GM12878 (cell line): Measurements from ENCODE around the gene PPP1R9B. TPM values are rescaled to one million over a fixed set of nuclear protein-coding genes. Genes with fewer than 3 reads are reported as not detected.

Experiments
- BMI1 ChIP-seq: fragments of 450-650 bp; IDR thresholded peaks from 2 replicates; pipeline ENCODE4 v1.6.1; 2016; ENCODE audit warnings: mild to moderate bottlenecking, moderate library complexity, borderline replicate concordance
- CEBPB ChIP-seq, 2 experiments: fragments of 150-350 bp in 1 of 2; IDR thresholded peaks; 2 replicates each; pipeline ENCODE4 v1.6.1; 2012 to 2014; ENCODE audit warnings: low read depth in 2 of 2, low read length in 2 of 2, borderline replicate concordance in 1 of 2, inconsistent platforms in 1 of 2
- CHD1 ChIP-seq: IDR thresholded peaks from 2 replicates; pipeline ENCODE4 v1.6.1; 2012; ENCODE audit warnings: low read depth, low read length, improper control_type of control experiment
- JUNB ChIP-seq: IDR thresholded peaks from 2 replicates; pipeline ENCODE4 v1.6.1; 2016; ENCODE audit warnings: antibody characterized with exemption, mild to moderate bottlenecking
- KAT2A ChIP-seq: conservative IDR thresholded peaks from 2 replicates; pipeline ENCODE4 v1.6.1; 2011; ENCODE audit warnings: low read depth, low read length; ENCODE audit not compliant: control insufficient read depth
- NFIC ChIP-seq: IDR thresholded peaks from 2 replicates; pipeline ENCODE4 v1.6.1; 2012; ENCODE audit warnings: low read depth, mild to moderate bottlenecking, inconsistent platforms, low read length, moderate library complexity
- NR2C1 ChIP-seq: fragments of 450-650 bp; IDR thresholded peaks from 2 replicates; pipeline ENCODE4 v1.6.1; 2017; ENCODE audit warnings: antibody characterized with exemption, mild to moderate bottlenecking, moderate library complexity
- PAX5 ChIP-seq: IDR thresholded peaks from 2 replicates; pipeline ENCODE4 v1.6.1; 2011; ENCODE audit warnings: low read depth, low read length, borderline replicate concordance
- RFX5 ChIP-seq: IDR thresholded peaks from 2 replicates; pipeline ENCODE4 v1.6.1; 2011; ENCODE audit warnings: low read depth, low read length, improper control_type of control experiment
- ZSCAN29 ChIP-seq: fragments of 450-650 bp; IDR thresholded peaks from 2 replicates; pipeline ENCODE4 v1.6.1; 2017; ENCODE audit warnings: mild to moderate bottlenecking, moderate library complexity
- polyA plus RNA-seq, 11 experiments: library from polyadenylated mRNA; depleted of rRNA in 4 of 11; unstranded in 6 of 11; stranded (reverse) in 5 of 11; fragments of >200 nt; fragmentation: Nextera tagmentation in 4 of 11; fragmentation: Illumina TruSeq in 1 of 11; extraction: Ambion mirVana in 4 of 11; extraction: Trizol in 1 of 11; gene quantifications; 1 replicate in 1 of 11; 2 replicates in 10 of 11; pipeline versions ENCODE4 v1.2.1 to v1.2.3, GENCODE V29; 2011 to 2016; ENCODE audit warnings: inconsistent platforms in 2 of 11, missing spikeins in 2 of 11, low read depth in 1 of 11
- total RNA-seq, 4 experiments: library from RNA; depleted of rRNA in 3 of 4; stranded (reverse); fragments of >200 nt in 3 of 4; fragmentation: Illumina TruSeq in 1 of 4; extraction: Trizol in 1 of 4; gene quantifications; 2 replicates each; pipeline versions ENCODE4 v1.2.1 to v1.2.3, GENCODE V29; 2013 to 2021
- TF ChIP-seq, protein P1 (sequence below), 3 experiments: IDR thresholded peaks in 2 of 3; conservative IDR thresholded peaks in 1 of 3; 2 replicates each; pipeline ENCODE4 v1.5.1; 2011; ENCODE audit warnings: low read depth in 3 of 3, low read length in 3 of 3, mild to moderate bottlenecking in 3 of 3, control low read depth in 2 of 3, moderate library complexity in 2 of 3, inconsistent platforms in 1 of 3, mixed read lengths in 1 of 3; ENCODE audit not compliant: control insufficient read depth in 2 of 3, insufficient read depth in 1 of 3; ENCODE audit errors: extremely low read depth in 1 of 3
- TF ChIP-seq, protein P2 (sequence below): fragments of 150-350 bp; IDR thresholded peaks from 2 replicates; pipeline ENCODE4 v1.6.1; 2014; ENCODE audit warnings: mild to moderate bottlenecking, low read depth, low read length

PPP1R9B gene
- total and polyA plus RNA-seq, 10 of the 15 experiments (the other 5 are each of a cell fraction or from before 2014, with no cell fraction given) = 0.20 to 107 (median 37.5) TPM

DNA sequence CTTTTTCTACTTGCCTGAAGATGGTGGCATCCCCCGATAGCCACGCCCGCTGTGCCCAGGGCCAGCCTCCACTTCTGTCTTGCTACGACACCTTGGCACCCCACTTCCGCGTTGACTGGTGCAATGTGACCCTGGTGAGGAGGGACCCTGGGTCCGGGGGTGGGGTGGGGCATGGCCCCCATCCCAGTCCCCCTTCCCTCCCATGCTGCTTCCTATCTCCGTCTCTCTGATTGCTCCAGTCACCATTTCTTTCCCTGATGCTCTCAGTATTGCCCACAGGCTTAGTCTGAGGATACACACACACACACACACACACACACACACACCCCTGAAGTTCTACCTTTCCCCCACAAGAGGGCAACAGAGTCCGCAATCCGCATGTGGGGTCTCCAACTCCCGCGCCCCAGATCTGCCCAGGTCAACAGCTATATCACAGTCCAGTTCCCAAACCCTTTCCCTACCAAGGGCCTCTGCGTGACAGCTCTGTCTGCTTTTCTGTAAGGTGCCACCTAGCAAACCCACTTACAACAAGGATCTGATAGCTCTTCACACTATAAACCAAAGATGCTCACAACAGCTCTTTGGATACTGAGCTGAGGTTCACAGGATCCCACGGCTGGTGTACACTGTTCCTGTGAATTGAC, 18.8 kb upstream of the PPP1R9B start (continued):
- TF ChIP-seq, protein P1, sequence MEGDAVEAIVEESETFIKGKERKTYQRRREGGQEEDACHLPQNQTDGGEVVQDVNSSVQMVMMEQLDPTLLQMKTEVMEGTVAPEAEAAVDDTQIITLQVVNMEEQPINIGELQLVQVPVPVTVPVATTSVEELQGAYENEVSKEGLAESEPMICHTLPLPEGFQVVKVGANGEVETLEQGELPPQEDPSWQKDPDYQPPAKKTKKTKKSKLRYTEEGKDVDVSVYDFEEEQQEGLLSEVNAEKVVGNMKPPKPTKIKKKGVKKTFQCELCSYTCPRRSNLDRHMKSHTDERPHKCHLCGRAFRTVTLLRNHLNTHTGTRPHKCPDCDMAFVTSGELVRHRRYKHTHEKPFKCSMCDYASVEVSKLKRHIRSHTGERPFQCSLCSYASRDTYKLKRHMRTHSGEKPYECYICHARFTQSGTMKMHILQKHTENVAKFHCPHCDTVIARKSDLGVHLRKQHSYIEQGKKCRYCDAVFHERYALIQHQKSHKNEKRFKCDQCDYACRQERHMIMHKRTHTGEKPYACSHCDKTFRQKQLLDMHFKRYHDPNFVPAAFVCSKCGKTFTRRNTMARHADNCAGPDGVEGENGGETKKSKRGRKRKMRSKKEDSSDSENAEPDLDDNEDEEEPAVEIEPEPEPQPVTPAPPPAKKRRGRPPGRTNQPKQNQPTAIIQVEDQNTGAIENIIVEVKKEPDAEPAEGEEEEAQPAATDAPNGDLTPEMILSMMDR (IDR thresholded peaks at IDR 0.05 in 2 of 3, conservative IDR thresholded peaks at IDR 0.05 in 1 of 3; ENCODE audit: control insufficient read depth in 2 of 3, extremely low read depth in 1 of 3, insufficient read depth in 1 of 3, low read depth in 3 of 3, low read length in 3 of 3) = peak; percentile 88 to 95 (median 90)
- no peak for TF ChIP-seq PAX5
- TF ChIP-seq, protein P2, sequence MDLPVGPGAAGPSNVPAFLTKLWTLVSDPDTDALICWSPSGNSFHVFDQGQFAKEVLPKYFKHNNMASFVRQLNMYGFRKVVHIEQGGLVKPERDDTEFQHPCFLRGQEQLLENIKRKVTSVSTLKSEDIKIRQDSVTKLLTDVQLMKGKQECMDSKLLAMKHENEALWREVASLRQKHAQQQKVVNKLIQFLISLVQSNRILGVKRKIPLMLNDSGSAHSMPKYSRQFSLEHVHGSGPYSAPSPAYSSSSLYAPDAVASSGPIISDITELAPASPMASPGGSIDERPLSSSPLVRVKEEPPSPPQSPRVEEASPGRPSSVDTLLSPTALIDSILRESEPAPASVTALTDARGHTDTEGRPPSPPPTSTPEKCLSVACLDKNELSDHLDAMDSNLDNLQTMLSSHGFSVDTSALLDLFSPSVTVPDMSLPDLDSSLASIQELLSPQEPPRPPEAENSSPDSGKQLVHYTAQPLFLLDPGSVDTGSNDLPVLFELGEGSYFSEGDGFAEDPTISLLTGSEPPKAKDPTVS = peak; percentile 65
- TF ChIP-seq KAT2A = no peak
- no peak for TF ChIP-seq ZSCAN29
- TF ChIP-seq NFIC = no peak
- no peak for TF ChIP-seq CEBPB (IDR thresholded peaks at IDR 0.05; ENCODE audit: borderline replicate concordance in 1 of 2, low read depth in 2 of 2, low read length in 2 of 2)
- TF ChIP-seq CHD1 = no peak
- no peak for TF ChIP-seq NR2C1
- TF ChIP-seq JUNB = no peak
- TF ChIP-seq RFX5 = no peak
- no peak for TF ChIP-seq BMI1
